Neural cell (in vitro differentiated cells): ENCODE results near the gene BCL2A1. TPM values are rescaled to one million over a fixed set of nuclear protein-coding genes. Genes with fewer than 3 reads are reported as not detected.

Experiments
- H2AFZ ChIP-seq: fragments of 200-600, 300-800 bp; sonication (generic), shearing (Covaris generic); 2 replicates; pipeline ENCODE4 v1.6.0; 2014; ENCODE audit warnings: low read depth, mild to moderate bottlenecking, antibody characterized with exemption, low read length, moderate library complexity
- H3F3A ChIP-seq: fragments of 200-600 bp; shearing (Covaris generic); 2 replicates; pipeline ENCODE4 v1.6.1; 2016; ENCODE audit warnings: mild to moderate bottlenecking, moderate library complexity, mixed read lengths, antibody characterized with exemption, low read length; ENCODE audit not compliant: insufficient read depth, poor library complexity, severe bottlenecking
- H3K27ac ChIP-seq: fragments of 200-600, 300-800 bp; sonication (generic), shearing (Covaris generic); 2 replicates; pipeline ENCODE4 v1.5.1; 2014; ENCODE audit warnings: mild to moderate bottlenecking, low read length, moderate library complexity
- H3K27me3 ChIP-seq: fragments of 300-800, 200-600 bp; sonication (generic), shearing (Covaris generic); 2 replicates; pipeline ENCODE4 v1.6.0; 2014; ENCODE audit warnings: mild to moderate bottlenecking, low read depth, low read length, moderate library complexity; ENCODE audit not compliant: insufficient read depth
- H3K36me3 ChIP-seq: fragments of 300-800, 200-600 bp; sonication (generic), shearing (Covaris generic); 2 replicates; pipeline ENCODE4 v1.5.1; 2014; ENCODE audit warnings: mild to moderate bottlenecking, antibody characterized with exemption, low read length, moderate library complexity; ENCODE audit not compliant: insufficient read depth
- H3K4me2 ChIP-seq: fragments of 300-800, 200-600 bp; sonication (generic), shearing (Covaris generic); 2 replicates; pipeline ENCODE4 v1.6.0; 2014; ENCODE audit warnings: mild to moderate bottlenecking, low read length
- H3K4me3 ChIP-seq: fragments of 300-800, 200-600 bp; sonication (generic), shearing (Covaris generic); 2 replicates; pipeline ENCODE4 v1.5.1; 2014; ENCODE audit warnings: mild to moderate bottlenecking, low read length, moderate library complexity
- H3K79me2 ChIP-seq: fragments of 200-600 bp; shearing (Covaris generic); replicated peaks from 2 replicates; pipeline ENCODE4 v1.6.0; 2014; ENCODE audit warnings: mild to moderate bottlenecking, low read length, moderate library complexity; ENCODE audit not compliant: insufficient read depth
- H3K9ac ChIP-seq: fragments of 300-800, 200-600 bp; sonication (generic), shearing (Covaris generic); 2 replicates; pipeline ENCODE4 v1.6.1; 2016; ENCODE audit warnings: mild to moderate bottlenecking, low read length, mixed read lengths
- H3K9me2 ChIP-seq: fragments of 200-600 bp; shearing (Covaris generic); 2 replicates; pipeline ENCODE4 v1.6.1; 2016; ENCODE audit warnings: mild to moderate bottlenecking, low read length, mixed read lengths; ENCODE audit not compliant: insufficient read depth
- H3K9me3 ChIP-seq: fragments of 200-600, 300-800 bp; sonication (generic), shearing (Covaris generic); 2 replicates; pipeline ENCODE4 v1.6.1; 2016; ENCODE audit warnings: mild to moderate bottlenecking, mixed run types, low read length, moderate library complexity, mixed read lengths
- H4K20me1 ChIP-seq: fragments of 200-600 bp; shearing (Covaris generic); 2 replicates; pipeline ENCODE4 v1.6.1; 2016; ENCODE audit warnings: mild to moderate bottlenecking, mixed run types; ENCODE audit not compliant: insufficient read depth
- EP300 ChIP-seq: fragments of 450-650 bp; conservative IDR thresholded peaks from 2 replicates; pipeline ENCODE4 v1.6.1; 2014; ENCODE audit warnings: antibody characterized with exemption, mild to moderate bottlenecking, moderate library complexity; ENCODE audit not compliant: poor library complexity, severe bottlenecking
- EZH2 ChIP-seq: fragments of 200-600, 300-800 bp; shearing (Covaris generic), sonication (generic); IDR thresholded peaks from 2 replicates; pipeline ENCODE4 v1.6.1; 2014; ENCODE audit warnings: antibody characterized with exemption, low read length, borderline replicate concordance, mild to moderate bottlenecking; ENCODE audit not compliant: insufficient read depth, poor library complexity, severe bottlenecking
- MXI1 ChIP-seq: fragments of 450-650 bp; conservative IDR thresholded peaks from 2 replicates; pipeline ENCODE4 v1.6.1; 2014; ENCODE audit warnings: antibody characterized with exemption, mild to moderate bottlenecking; ENCODE audit not compliant: poor library complexity, severe bottlenecking
- POLR2AphosphoS5 ChIP-seq: IDR thresholded peaks from 2 replicates; pipeline ENCODE4 v1.6.1; 2012
- RAD21 ChIP-seq: fragments of 450-650 bp; conservative IDR thresholded peaks from 2 replicates; pipeline ENCODE4 v1.6.1; 2014; ENCODE audit warnings: antibody characterized with exemption, mild to moderate bottlenecking, moderate library complexity
- SMC3 ChIP-seq: fragments of 450-650 bp; conservative IDR thresholded peaks from 2 replicates; pipeline ENCODE4 v1.6.1; 2014; ENCODE audit warnings: antibody characterized with exemption, mild to moderate bottlenecking, moderate library complexity; ENCODE audit not compliant: poor library complexity
- TAF1 ChIP-seq: IDR thresholded peaks from 2 replicates; pipeline ENCODE4 v1.6.1; 2012; ENCODE audit warnings: low read depth
- polyA plus RNA-seq: library from polyadenylated mRNA; depleted of rRNA; stranded (reverse); fragments of >200 nt; gene quantifications from 2 replicates; pipeline ENCODE4 v1.2.3, GENCODE V29; 2014
- TF ChIP-seq, protein P1 (sequence below): IDR thresholded peaks from 2 replicates; pipeline ENCODE4 v1.6.1; 2012; ENCODE audit warnings: borderline replicate concordance
- TF ChIP-seq, protein P2 (sequence below): fragments of 450-650 bp; IDR thresholded peaks from 2 replicates; pipeline ENCODE4 v1.5.1; 2014; ENCODE audit warnings: antibody characterized with exemption, mild to moderate bottlenecking, moderate library complexity; ENCODE audit not compliant: poor library complexity, severe bottlenecking

Gene BCL2A1
- polyA plus RNA-seq, 1 donor from 2014 or later: not detected

DNA sequence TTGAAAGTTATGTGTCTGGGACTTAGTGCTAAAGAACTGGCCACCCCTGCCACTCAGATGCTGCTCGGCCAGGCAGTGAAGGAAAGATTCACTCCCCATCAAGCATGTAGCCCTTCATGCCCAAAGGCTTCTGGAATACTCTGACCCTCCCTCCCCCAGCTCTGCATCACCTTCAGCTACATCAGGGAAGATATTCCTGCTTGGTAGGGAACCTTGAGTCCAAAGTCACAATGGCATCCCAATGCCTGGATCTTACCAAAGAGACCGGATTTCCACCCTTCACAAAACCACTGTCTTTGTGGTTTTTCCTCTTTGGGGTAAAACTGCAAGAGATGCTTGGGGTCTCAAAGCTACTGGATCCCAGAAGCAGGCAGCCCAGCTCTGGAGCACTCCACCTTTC is 18.2 kb upstream of the BCL2A1 start:
- Histone ChIP-seq H3K4me3 (no peak overlapping the region), H4K20me1 (no peaks in the 10 kb centered on the region), H2AFZ (no peak overlapping the region), H3K27me3 (no peaks in the 10 kb centered on the region), H3K9me3 (no peaks in the 10 kb centered on the region), H3K9me2 (no peaks in the 10 kb centered on the region), H3F3A (no peaks in the 10 kb centered on the region), H3K4me2 (no peak overlapping the region), H3K9ac (no peak overlapping the region), H3K79me2 (no peaks in the 10 kb centered on the region), H3K36me3 (no peaks in the 10 kb centered on the region), H3K27ac (no peak overlapping the region)
- TF ChIP-seq MXI1 (no peak), EZH2 (no peak), SMC3 (no peak), EP300 (no peak), TAF1 (no peak), RAD21 (no peak), POLR2AphosphoS5 (no peak)
- TF ChIP-seq, protein P1, sequence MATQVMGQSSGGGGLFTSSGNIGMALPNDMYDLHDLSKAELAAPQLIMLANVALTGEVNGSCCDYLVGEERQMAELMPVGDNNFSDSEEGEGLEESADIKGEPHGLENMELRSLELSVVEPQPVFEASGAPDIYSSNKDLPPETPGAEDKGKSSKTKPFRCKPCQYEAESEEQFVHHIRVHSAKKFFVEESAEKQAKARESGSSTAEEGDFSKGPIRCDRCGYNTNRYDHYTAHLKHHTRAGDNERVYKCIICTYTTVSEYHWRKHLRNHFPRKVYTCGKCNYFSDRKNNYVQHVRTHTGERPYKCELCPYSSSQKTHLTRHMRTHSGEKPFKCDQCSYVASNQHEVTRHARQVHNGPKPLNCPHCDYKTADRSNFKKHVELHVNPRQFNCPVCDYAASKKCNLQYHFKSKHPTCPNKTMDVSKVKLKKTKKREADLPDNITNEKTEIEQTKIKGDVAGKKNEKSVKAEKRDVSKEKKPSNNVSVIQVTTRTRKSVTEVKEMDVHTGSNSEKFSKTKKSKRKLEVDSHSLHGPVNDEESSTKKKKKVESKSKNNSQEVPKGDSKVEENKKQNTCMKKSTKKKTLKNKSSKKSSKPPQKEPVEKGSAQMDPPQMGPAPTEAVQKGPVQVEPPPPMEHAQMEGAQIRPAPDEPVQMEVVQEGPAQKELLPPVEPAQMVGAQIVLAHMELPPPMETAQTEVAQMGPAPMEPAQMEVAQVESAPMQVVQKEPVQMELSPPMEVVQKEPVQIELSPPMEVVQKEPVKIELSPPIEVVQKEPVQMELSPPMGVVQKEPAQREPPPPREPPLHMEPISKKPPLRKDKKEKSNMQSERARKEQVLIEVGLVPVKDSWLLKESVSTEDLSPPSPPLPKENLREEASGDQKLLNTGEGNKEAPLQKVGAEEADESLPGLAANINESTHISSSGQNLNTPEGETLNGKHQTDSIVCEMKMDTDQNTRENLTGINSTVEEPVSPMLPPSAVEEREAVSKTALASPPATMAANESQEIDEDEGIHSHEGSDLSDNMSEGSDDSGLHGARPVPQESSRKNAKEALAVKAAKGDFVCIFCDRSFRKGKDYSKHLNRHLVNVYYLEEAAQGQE: no peak
- TF ChIP-seq, protein P2, sequence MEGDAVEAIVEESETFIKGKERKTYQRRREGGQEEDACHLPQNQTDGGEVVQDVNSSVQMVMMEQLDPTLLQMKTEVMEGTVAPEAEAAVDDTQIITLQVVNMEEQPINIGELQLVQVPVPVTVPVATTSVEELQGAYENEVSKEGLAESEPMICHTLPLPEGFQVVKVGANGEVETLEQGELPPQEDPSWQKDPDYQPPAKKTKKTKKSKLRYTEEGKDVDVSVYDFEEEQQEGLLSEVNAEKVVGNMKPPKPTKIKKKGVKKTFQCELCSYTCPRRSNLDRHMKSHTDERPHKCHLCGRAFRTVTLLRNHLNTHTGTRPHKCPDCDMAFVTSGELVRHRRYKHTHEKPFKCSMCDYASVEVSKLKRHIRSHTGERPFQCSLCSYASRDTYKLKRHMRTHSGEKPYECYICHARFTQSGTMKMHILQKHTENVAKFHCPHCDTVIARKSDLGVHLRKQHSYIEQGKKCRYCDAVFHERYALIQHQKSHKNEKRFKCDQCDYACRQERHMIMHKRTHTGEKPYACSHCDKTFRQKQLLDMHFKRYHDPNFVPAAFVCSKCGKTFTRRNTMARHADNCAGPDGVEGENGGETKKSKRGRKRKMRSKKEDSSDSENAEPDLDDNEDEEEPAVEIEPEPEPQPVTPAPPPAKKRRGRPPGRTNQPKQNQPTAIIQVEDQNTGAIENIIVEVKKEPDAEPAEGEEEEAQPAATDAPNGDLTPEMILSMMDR: no peak

DNA sequence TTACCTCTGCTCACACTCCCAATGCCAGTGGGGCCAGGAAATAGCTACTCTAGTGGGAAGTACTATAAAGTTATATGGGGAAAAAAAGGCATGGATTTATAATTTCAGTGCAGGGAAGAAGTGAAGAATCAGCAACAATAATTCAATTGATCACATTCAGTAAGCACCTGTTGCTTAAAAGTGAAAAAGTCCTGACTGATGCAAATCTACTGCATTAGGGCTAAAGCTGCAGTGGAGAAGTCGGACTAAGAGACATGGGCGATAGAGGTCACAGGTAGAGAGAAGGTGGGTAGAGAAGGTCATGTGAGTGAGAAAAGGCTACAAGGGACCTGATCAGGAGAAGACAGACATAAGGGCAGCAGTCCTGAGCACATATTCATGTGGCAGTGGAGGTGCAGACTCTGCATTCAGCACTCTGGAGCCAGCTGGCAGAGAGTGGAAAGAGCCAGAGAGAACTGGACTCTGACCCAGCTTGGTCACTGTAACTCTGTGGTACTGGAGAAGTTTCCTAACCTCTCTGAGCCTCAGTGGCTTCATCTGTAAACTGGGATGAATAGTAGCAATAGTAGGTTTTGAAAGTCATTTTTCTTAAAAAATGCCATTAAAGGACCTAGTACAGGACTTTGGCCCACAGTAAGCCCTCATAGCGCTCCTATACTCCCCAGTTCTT is 17.6 kb upstream of the BCL2A1 start:
- Histone ChIP-seq H4K20me1 (no peaks in the 10 kb centered on the region), H3K9ac (no peak overlapping the region), H3K4me2 (no peak overlapping the region), H3K36me3 (no peaks in the 10 kb centered on the region), H2AFZ (no peak overlapping the region), H3K79me2 (no peaks in the 10 kb centered on the region), H3K9me2 (no peaks in the 10 kb centered on the region), H3K27me3 (no peaks in the 10 kb centered on the region), H3K4me3 (no peak overlapping the region), H3K27ac (no peak overlapping the region), H3F3A (no peaks in the 10 kb centered on the region), H3K9me3 (no peaks in the 10 kb centered on the region)
- no peak for TF ChIP-seq RAD21
- TF ChIP-seq, protein P2: no peak
- TF ChIP-seq TAF1: no peak
- TF ChIP-seq POLR2AphosphoS5: no peak
